HEK293 (cell line): ENCODE results near the gene VMAC.

ENCODE experiments used
- CTCF ChIA-PET: fragments of 350-600 bp; formaldehyde crosslinking; extraction: SDS; loops from one replicate; lab custom pipeline; 2021; ENCODE audit warnings: antibody characterized with exemption; lab: Yijun Ruan, JAX
- POLR2A ChIA-PET: fragments of 300-600 bp; formaldehyde crosslinking; extraction: SDS; loops from one replicate; lab custom pipeline; 2020; ENCODE audit warnings: antibody characterized with exemption, inconsistent platforms; lab: Yijun Ruan, JAX
- H3K27ac ChIP-seq: fragments of 200-500 bp; sonication (Bioruptor generic); 2 replicates; pipeline ENCODE4 v1.5.1; 2014; ENCODE audit warnings: low read depth, low read length, control low read depth, inconsistent platforms; ENCODE audit errors: extremely low read depth
- H3K36me3 ChIP-seq, 2 experiments: fragments of 200-500 bp in 1 of 2; sonication (Bioruptor generic) in 1 of 2; 1 replicate in 1 of 2; 2 replicates in 1 of 2; pipeline ENCODE4 v1.5.1; 2014 to 2017; ENCODE audit warnings: inconsistent platforms in 2 of 2, low read length in 2 of 2; ENCODE audit not compliant: control insufficient read depth in 2 of 2, insufficient read depth in 1 of 2
- H3K4me1 ChIP-seq: fragments of 200-500 bp; sonication (Bioruptor generic); 2 replicates; pipeline ENCODE4 v1.5.1; 2014; ENCODE audit warnings: mild to moderate bottlenecking, low read length, inconsistent platforms; ENCODE audit not compliant: control insufficient read depth, insufficient read depth
- H3K4me3 ChIP-seq: 2 replicates; pipeline ENCODE4 v1.5.1; 2011; ENCODE audit warnings: low read depth, mild to moderate bottlenecking, control low read depth, low read length, moderate library complexity
- H3K9me3 ChIP-seq: fragments of 200-500 bp; sonication (Bioruptor generic); 2 replicates; pipeline ENCODE4 v1.5.1; 2014; ENCODE audit warnings: low read depth, low read length, inconsistent platforms; ENCODE audit not compliant: control insufficient read depth, insufficient read depth
- EGR2 ChIP-seq: fragments of 450-650 bp; formaldehyde crosslinking; IDR thresholded peaks from 2 replicates; pipeline ENCODE4 v1.5.1; 2016; ENCODE audit warnings: low read depth, missing biosample characterization, missing genetic modification characterization
- GLI2 ChIP-seq: fragments of 450-650 bp; formaldehyde crosslinking; IDR thresholded peaks from 2 replicates; pipeline ENCODE4; 2017; ENCODE audit warnings: missing biosample characterization, missing genetic modification characterization, low read depth, borderline replicate concordance
- KLF7 ChIP-seq: fragments of 450-650 bp; formaldehyde crosslinking; IDR thresholded peaks from 2 replicates; pipeline ENCODE4 v1.5.1; 2016; ENCODE audit warnings: missing biosample characterization, missing genetic modification characterization, borderline replicate concordance
- MEIS1 ChIP-seq: sonication (generic); formaldehyde crosslinking; IDR thresholded peaks from 2 replicates; pipeline ENCODE4 v1.8.1; 2022; ENCODE audit warnings: missing genetic modification reagents, mild to moderate bottlenecking, borderline replicate concordance
- OSR2 ChIP-seq: fragments of 450-650 bp; formaldehyde crosslinking; IDR thresholded peaks from 2 replicates; pipeline ENCODE4 v1.5.1; 2016; ENCODE audit warnings: missing biosample characterization, missing genetic modification characterization
- SETDB1 ChIP-seq: IDR thresholded peaks from one replicate; pipeline ENCODE4 v1.6.1; 2017; ENCODE audit warnings: mild to moderate bottlenecking, low read length, moderate library complexity, mixed read lengths; ENCODE audit not compliant: insufficient read length
- TRIM28 ChIP-seq: IDR thresholded peaks from 2 replicates; pipeline ENCODE4 v1.6.1; 2011; ENCODE audit warnings: low read length, control low read depth, borderline replicate concordance
- YY1 ChIP-seq: fragments of 450-650 bp; formaldehyde crosslinking; IDR thresholded peaks from 2 replicates; pipeline ENCODE4 v1.5.1; 2018; ENCODE audit warnings: missing biosample characterization, missing genetic modification characterization
- ZBTB20 ChIP-seq: fragments of 450-650 bp; formaldehyde crosslinking; IDR thresholded peaks from 2 replicates; pipeline ENCODE4 v1.5.1; 2016; ENCODE audit warnings: missing biosample characterization, missing genetic modification characterization
- ZBTB8A ChIP-seq: fragments of 450-650 bp; formaldehyde crosslinking; IDR thresholded peaks from 2 replicates; pipeline ENCODE4 v1.5.1; 2016; ENCODE audit warnings: missing biosample characterization, missing genetic modification characterization
- ZIC2 ChIP-seq: fragments of 450-650 bp; formaldehyde crosslinking; IDR thresholded peaks from 2 replicates; pipeline ENCODE4 v1.5.1; 2016; ENCODE audit warnings: missing biosample characterization, missing genetic modification characterization
- ZNF121 ChIP-seq: fragments of 450-650 bp; formaldehyde crosslinking; IDR thresholded peaks from 2 replicates; pipeline ENCODE4 v1.5.1; 2016; ENCODE audit warnings: missing biosample characterization, missing genetic modification characterization
- ZNF2 ChIP-seq: fragments of 450-650 bp; formaldehyde crosslinking; IDR thresholded peaks from 2 replicates; pipeline ENCODE4 v1.5.1; 2016; ENCODE audit warnings: missing biosample characterization, missing genetic modification characterization
- ZNF248 ChIP-seq: fragments of 450-650 bp; formaldehyde crosslinking; IDR thresholded peaks from 2 replicates; pipeline ENCODE4 v1.5.1; 2017; ENCODE audit warnings: missing biosample characterization, missing genetic modification characterization
- ZNF654 ChIP-seq: fragments of 450-650 bp; formaldehyde crosslinking; IDR thresholded peaks from 2 replicates; pipeline ENCODE4 v1.5.1; 2016; ENCODE audit warnings: low read depth, missing biosample characterization, missing genetic modification characterization
- ZNF76 ChIP-seq: fragments of 450-650 bp; formaldehyde crosslinking; IDR thresholded peaks from 2 replicates; pipeline ENCODE4; 2016; ENCODE audit warnings: low read depth, missing biosample characterization, missing genetic modification characterization, borderline replicate concordance
- ZNF791 ChIP-seq: fragments of 450-650 bp; formaldehyde crosslinking; IDR thresholded peaks from 2 replicates; pipeline ENCODE4 v1.5.1; 2016; ENCODE audit warnings: missing biosample characterization, missing genetic modification characterization
- ZSCAN16 ChIP-seq: fragments of 450-650 bp; formaldehyde crosslinking; IDR thresholded peaks from 2 replicates; pipeline ENCODE4 v1.5.1; 2016; ENCODE audit warnings: missing biosample characterization, missing genetic modification characterization
- TF ChIP-seq, protein P1 (sequence below): fragments of 450-650 bp; formaldehyde crosslinking; IDR thresholded peaks from 2 replicates; pipeline ENCODE4 v1.5.1; 2016; ENCODE audit warnings: missing biosample characterization, missing genetic modification characterization
- TF ChIP-seq, protein P2 (sequence below): fragments of 450-650 bp; formaldehyde crosslinking; IDR thresholded peaks from 2 replicates; pipeline ENCODE4 v1.5.1; 2016; ENCODE audit warnings: missing biosample characterization, missing genetic modification characterization
- TF ChIP-seq, protein P3 (sequence below): fragments of 450-650 bp; formaldehyde crosslinking; IDR thresholded peaks from 2 replicates; pipeline ENCODE4 v1.5.1; 2016; ENCODE audit warnings: missing biosample characterization, missing genetic modification characterization, borderline replicate concordance
- TF ChIP-seq, protein P4 (sequence below): fragments of 450-650 bp; formaldehyde crosslinking; IDR thresholded peaks from 2 replicates; pipeline ENCODE4 v1.5.1; 2016; ENCODE audit warnings: missing biosample characterization, missing genetic modification characterization

The VMAC gene

DNA sequence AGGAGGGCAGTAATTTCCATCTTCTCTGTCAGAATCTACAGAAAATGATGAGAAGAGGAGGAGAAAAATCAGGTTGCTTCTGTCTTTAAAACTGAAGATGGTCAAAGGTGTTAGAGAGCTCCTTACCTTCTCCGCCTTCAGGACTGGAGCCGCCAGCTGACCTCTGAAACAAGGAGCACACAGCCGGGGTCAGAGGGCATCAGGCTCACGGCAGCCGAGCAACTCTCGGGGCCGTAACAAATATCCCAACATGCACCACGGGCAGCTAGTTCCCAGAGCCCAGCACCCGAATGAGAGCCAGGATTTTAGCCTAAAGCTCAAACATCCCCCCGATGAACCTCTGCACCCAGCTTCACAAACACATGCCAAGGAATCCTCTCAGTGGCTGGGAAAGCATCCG is 37.0 kb downstream of the VMAC start:
- Histone ChIP-seq H3K4me3 (no peak overlapping the region), H3K4me1 (peaks cover 5% of the 10 kb centered on the region; the same call in 1 of the 2 replicates), H3K36me3 (peaks cover 0 to 52% of the 10 kb centered on the region in 2 experiments; a peak in 2 of 3 replicates), H3K27ac (no peak overlapping the region), H3K9me3 (no peaks in the 10 kb centered on the region)
- ChIA-PET CTCF (interaction anchor here (0.6 to 2.8 kb wide), 3 partner anchors 26 to 81 kb away, joined by 3 to 8 read pairs (median 7); no protein-coding TSS in a partner anchor), POLR2A (no interaction called here)
- TF ChIP-seq ZBTB20 (tag by site-specific recombination) (no peak), GLI2 (tag by site-specific recombination) (no peak), ZNF791 (tag by site-specific recombination) (no peak), ZNF248 (tag by site-specific recombination) (no peak), ZNF654 (tag by site-specific recombination) (no peak), ZBTB8A (tag by site-specific recombination) (no peak), ZIC2 (no peak), TRIM28 (no peak), ZNF121 (no peak), ZNF2 (tag by site-specific recombination) (no peak), OSR2 (no peak), EGR2 (tag by site-specific recombination) (no peak), SETDB1 (no peak), KLF7 (tag by site-specific recombination) (no peak), MEIS1 (no peak)
- TF ChIP-seq, protein P1, sequence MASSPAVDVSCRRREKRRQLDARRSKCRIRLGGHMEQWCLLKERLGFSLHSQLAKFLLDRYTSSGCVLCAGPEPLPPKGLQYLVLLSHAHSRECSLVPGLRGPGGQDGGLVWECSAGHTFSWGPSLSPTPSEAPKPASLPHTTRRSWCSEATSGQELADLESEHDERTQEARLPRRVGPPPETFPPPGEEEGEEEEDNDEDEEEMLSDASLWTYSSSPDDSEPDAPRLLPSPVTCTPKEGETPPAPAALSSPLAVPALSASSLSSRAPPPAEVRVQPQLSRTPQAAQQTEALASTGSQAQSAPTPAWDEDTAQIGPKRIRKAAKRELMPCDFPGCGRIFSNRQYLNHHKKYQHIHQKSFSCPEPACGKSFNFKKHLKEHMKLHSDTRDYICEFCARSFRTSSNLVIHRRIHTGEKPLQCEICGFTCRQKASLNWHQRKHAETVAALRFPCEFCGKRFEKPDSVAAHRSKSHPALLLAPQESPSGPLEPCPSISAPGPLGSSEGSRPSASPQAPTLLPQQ (tag by site-specific recombination) = no peak

DNA sequence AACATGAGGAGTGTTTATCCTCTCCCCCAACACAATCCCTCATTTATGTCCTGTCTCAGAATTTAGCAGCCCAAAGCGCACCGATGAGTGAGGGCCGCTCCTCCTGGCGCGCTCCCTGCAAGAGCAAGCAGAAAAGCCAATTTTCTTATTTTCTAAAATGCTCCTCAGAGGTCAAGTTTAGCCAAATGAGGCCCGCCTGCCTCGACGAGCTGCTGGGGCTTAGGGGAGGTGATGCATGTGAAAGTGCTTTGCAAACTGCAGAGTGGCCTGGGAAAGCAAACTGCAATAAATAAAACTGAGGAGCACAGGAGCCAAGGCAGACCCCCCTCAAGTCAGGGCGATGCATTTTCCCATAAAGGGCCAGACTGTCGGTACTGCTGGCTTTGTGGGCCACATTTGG is 38.4 kb downstream of the VMAC start:
- Histone ChIP-seq H3K27ac (no peak overlapping the region), H3K4me1 (peaks cover 5% of the 10 kb centered on the region; the same call in 1 of the 2 replicates), H3K36me3 (peaks cover 0 to 40% of the 10 kb centered on the region in 2 experiments; a peak in 2 of 3 replicates), H3K9me3 (no peaks in the 10 kb centered on the region), H3K4me3 (no peak overlapping the region)
- ChIA-PET CTCF (interaction anchor here (1.0 kb wide), 1 partner anchor 13 kb away, joined by 3 read pairs; no protein-coding TSS in a partner anchor), POLR2A (no interaction called here)
- 0 out of 2 replicates have a peak, but pooled peaks have one; percentile 52 for TF ChIP-seq ZSCAN16 (tag by site-specific recombination)
- TF ChIP-seq, protein P2, sequence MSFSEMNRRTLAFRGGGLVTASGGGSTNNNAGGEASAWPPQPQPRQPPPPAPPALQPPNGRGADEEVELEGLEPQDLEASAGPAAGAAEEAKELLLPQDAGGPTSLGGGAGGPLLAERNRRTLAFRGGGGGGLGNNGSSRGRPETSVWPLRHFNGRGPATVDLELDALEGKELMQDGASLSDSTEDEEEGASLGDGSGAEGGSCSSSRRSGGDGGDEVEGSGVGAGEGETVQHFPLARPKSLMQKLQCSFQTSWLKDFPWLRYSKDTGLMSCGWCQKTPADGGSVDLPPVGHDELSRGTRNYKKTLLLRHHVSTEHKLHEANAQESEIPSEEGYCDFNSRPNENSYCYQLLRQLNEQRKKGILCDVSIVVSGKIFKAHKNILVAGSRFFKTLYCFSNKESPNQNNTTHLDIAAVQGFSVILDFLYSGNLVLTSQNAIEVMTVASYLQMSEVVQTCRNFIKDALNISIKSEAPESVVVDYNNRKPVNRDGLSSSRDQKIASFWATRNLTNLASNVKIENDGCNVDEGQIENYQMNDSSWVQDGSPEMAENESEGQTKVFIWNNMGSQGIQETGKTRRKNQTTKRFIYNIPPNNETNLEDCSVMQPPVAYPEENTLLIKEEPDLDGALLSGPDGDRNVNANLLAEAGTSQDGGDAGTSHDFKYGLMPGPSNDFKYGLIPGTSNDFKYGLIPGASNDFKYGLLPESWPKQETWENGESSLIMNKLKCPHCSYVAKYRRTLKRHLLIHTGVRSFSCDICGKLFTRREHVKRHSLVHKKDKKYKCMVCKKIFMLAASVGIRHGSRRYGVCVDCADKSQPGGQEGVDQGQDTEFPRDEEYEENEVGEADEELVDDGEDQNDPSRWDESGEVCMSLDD (tag by site-specific recombination) = no peak

DNA sequence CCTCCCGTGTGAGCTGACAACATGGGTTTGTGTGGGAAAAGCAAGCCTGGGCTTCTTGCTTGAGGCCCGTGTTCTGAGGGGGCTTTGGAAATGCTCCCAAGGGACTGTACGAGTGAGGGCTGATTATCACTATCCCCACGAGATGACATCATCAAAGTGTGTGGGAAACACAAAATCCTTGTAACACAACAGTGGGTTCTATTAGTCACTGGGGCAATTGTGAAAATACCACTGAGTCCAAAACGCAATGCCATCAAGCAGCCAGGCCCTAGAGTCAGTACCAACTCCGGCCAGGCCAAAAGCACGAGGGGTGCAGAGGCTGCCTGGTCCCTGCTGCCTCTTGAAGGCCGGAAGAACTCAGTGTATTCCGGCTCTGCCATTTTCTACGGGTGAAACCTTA is 39.0 kb downstream of the VMAC start:
- H3K27ac ChIP-seq = no peak overlapping the region
- POLR2A ChIA-PET = interaction anchor here (0.6 kb wide), 1 partner anchor 170 kb away, joined by 4 read pairs; no protein-coding TSS in a partner anchor
- CTCF ChIA-PET = no interaction called here
- TF ChIP-seq, protein P3, sequence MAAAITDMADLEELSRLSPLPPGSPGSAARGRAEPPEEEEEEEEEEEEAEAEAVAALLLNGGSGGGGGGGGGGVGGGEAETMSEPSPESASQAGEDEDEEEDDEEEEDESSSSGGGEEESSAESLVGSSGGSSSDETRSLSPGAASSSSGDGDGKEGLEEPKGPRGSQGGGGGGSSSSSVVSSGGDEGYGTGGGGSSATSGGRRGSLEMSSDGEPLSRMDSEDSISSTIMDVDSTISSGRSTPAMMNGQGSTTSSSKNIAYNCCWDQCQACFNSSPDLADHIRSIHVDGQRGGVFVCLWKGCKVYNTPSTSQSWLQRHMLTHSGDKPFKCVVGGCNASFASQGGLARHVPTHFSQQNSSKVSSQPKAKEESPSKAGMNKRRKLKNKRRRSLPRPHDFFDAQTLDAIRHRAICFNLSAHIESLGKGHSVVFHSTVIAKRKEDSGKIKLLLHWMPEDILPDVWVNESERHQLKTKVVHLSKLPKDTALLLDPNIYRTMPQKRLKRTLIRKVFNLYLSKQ (tag by site-specific recombination) = no peak
- TF ChIP-seq YY1 (tag by site-specific recombination) (no peak), ZNF76 (tag by site-specific recombination) (peak; percentile 21; the same call in 1 of the 2 replicates)
- TF ChIP-seq, protein P4, sequence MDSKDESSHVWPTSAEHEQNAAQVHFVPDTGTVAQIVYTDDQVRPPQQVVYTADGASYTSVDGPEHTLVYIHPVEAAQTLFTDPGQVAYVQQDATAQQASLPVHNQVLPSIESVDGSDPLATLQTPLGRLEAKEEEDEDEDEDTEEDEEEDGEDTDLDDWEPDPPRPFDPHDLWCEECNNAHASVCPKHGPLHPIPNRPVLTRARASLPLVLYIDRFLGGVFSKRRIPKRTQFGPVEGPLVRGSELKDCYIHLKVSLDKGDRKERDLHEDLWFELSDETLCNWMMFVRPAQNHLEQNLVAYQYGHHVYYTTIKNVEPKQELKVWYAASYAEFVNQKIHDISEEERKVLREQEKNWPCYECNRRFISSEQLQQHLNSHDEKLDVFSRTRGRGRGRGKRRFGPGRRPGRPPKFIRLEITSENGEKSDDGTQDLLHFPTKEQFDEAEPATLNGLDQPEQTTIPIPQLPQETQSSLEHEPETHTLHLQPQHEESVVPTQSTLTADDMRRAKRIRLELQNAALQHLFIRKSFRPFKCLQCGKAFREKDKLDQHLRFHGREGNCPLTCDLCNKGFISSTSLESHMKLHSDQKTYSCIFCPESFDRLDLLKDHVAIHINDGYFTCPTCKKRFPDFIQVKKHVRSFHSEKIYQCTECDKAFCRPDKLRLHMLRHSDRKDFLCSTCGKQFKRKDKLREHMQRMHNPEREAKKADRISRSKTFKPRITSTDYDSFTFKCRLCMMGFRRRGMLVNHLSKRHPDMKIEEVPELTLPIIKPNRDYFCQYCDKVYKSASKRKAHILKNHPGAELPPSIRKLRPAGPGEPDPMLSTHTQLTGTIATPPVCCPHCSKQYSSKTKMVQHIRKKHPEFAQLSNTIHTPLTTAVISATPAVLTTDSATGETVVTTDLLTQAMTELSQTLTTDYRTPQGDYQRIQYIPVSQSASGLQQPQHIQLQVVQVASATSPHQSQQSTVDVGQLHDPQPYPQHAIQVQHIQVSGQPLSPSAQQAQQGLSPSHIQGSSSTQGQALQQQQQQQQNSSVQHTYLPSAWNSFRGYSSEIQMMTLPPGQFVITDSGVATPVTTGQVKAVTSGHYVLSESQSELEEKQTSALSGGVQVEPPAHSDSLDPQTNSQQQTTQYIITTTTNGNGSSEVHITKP = peak; percentile 63

More for the DNA sequence above, 39.0 kb downstream of the VMAC start:
- H3K36me3 ChIP-seq = peaks cover 0 to 40% of the 10 kb centered on the region in 2 experiments; a peak in 2 of 3 replicates
- H3K4me1 ChIP-seq = peaks cover 5% of the 10 kb centered on the region; the same call in 1 of the 2 replicates
- no peak overlapping the region for H3K4me3 ChIP-seq
- no peaks in the 10 kb centered on the region for H3K9me3 ChIP-seq
